ENCODE results near the gene PBRM1.

- no peak for TF ChIP-seq POLR2AphosphoS5 (IDR thresholded peaks at IDR 0.05; ENCODE audit: borderline replicate concordance, low read depth, low read length)
- no peak for TF ChIP-seq EZH2 (IDR thresholded peaks at IDR 0.05)
Observed at GRCh38 chr3:52730681-52731080, 45.0 kb upstream of the PBRM1 start.

Data from SK-N-MC (cell line).